Fibroblast of skin of scalp (primary cell): ENCODE results near the gene ADA.

ENCODE experiments used
- DNase-seq: peaks from one replicate; pipeline ENCODE4 v3.0.0-alpha.2; 2013

The ADA gene

GRCh38 chr20:44579313-44580081 is 72.0 kb downstream of the ADA start:
- no peak for DNase-seq

GRCh38 chr20:44576297-44576696 is 75.2 kb downstream of the ADA start:
- DNase-seq, result peak; percentile 82

GRCh38 chr20:44574372-44574771 is 77.1 kb downstream of the ADA start:
- DNase-seq, result no peak

GRCh38 chr20:44573501-44573869 is 78.0 kb downstream of the ADA start:
- DNase-seq, result no peak

- peak; percentile 95 for DNase-seq
Observed at GRCh38 chr20:44572551-44573500, 78.7 kb downstream of the ADA start.

GRCh38 chr20:44571362-44571988 is 80.0 kb downstream of the ADA start:
- DNase-seq, result no peak

- DNase-seq, result no peak
Observed at GRCh38 chr20:44570367-44570766, 81.1 kb downstream of the ADA start.
